ENCODE measurements around the gene TBK1.

The TBK1 gene

DNA sequence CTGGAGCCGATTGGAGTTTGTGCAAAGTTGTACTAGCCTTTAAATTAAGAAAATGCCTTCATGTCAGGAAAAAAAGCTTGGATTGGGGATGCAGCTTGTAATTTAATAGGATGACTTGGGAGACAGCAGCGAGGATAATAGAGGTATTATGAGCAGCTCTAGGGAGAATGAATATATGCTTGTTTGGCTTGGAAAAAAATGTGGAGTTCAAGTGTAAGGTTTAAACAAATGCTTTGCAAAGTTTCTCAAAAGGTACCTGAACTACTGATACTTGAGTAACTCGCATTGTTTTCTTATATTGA, 93.1 kb downstream of the TBK1 start:
- no peak for DNase-seq (ENCODE audit: low read depth)

DNA sequence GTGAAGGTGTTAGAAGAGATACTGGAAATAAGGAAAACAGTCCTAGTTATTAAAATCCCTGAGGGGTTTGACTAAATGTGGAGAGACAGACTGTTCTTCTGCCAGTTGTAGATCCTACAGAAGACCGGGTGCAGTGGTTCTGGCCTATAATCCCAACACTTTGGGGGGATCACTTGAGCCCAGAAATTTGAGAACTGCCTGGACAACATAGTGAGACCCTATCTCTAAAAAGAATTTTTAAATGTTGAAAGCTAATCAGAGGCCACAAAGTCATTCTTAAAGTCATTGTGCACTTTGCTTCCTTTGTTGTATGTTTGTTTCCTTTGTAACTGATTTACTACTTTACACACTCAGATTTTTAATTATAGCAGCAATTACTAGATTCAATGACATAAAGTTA, 97.2 kb downstream of the TBK1 start:
- DNase-seq (ENCODE audit: low read depth): no peak

DNA sequence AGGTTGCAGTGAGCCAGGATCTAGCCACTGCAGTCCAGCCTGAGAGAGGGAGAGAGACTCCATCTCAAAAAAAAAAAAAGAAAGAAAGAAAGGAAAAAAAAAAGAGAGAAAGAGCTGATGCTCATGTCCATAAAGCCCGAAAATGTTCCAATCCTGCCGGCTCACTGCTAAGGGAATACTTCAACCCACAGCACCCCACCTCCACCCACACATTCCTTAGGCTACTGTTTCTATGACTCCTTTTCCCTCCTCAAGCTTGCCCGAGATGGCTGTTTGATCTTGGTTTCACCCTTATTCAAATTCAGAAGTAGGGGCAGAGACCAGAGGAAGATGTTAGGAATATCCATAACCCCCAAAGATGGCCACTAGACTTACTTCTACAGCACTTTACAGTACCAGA, 98.8 kb downstream of the TBK1 start:
- no peak for DNase-seq (ENCODE audit: low read depth)

DNA sequence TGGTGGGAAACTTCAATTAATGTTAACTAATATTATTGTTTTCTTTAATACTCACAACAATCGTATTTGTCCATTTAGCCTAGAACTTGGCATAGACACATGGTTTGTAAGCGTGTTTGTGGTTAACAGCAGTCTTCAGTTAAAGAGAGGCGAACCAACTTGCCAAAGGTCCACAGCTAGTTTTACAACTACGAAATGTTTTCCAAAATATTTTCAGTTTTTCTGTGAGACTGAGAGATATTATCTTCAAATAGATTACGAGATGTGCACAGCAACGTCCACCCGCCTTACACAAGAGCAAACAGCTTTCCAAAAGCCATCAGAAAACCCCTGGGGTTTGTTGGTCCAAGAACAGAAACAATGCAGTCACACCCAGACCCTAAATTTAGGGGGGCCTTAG, 99.8 kb downstream of the TBK1 start:
- DNase-seq (ENCODE audit: low read depth): no peak

All from stimulated activated CD8-positive, alpha-beta memory T cell treated with anti-CD3 and anti-CD28 coated beads, Interleukin-12 subunit alpha, Interleukin-12 subunit beta, amount 100 ng/mL, for 1 hour (primary cell).